OCI-LY1 (cell line): ENCODE results near the gene ZNF292.
A peak's percentile ranks its signal among the peaks of the same experiment; 100 is the strongest.

Source experiments
- H2AFZ ChIP-seq: fragments of 200-600 bp; sonication (generic), shearing (Covaris generic); 2 replicates; pipeline ENCODE4 v1.6.0; 2014; ENCODE audit warnings: antibody characterized with exemption, mild to moderate bottlenecking, low read length
- H3F3A ChIP-seq: fragments of 200-600 bp; sonication (generic), shearing (Covaris generic); 2 replicates; pipeline ENCODE4 v1.6.0; 2014; ENCODE audit warnings: mild to moderate bottlenecking, antibody characterized with exemption, low read length, moderate library complexity; ENCODE audit not compliant: insufficient read depth
- H3K27ac ChIP-seq: fragments of 200-600 bp; sonication (generic); 2 replicates; pipeline ENCODE4 v1.5.1; 2014; ENCODE audit warnings: low read length, mixed run types, mild to moderate bottlenecking, low read depth; ENCODE audit not compliant: poor library complexity, severe bottlenecking
- H3K27me3 ChIP-seq: fragments of 200-600 bp; sonication (generic); 2 replicates; pipeline ENCODE4 v1.6.0; 2014; ENCODE audit warnings: antibody characterized with exemption, mild to moderate bottlenecking, low read length, moderate library complexity; ENCODE audit not compliant: insufficient read depth
- H3K36me3 ChIP-seq: fragments of 200-600 bp; sonication (generic); 2 replicates; pipeline ENCODE4 v1.6.1; 2014; ENCODE audit warnings: mild to moderate bottlenecking, antibody characterized with exemption, low read length, moderate library complexity, mixed read lengths; ENCODE audit not compliant: insufficient read depth
- H3K4me1 ChIP-seq: fragments of 200-600 bp; sonication (generic); 2 replicates; pipeline ENCODE4 v1.5.1; 2014; ENCODE audit warnings: mild to moderate bottlenecking, low read length, moderate library complexity; ENCODE audit not compliant: insufficient read depth, severe bottlenecking
- H3K4me2 ChIP-seq: fragments of 200-600 bp; sonication (generic), shearing (Covaris generic); 2 replicates; pipeline ENCODE4 v1.6.1; 2014; ENCODE audit warnings: low read length
- H3K4me3 ChIP-seq: fragments of 200-600 bp; sonication (generic); 2 replicates; pipeline ENCODE4 v1.5.1; 2014; ENCODE audit warnings: low read length, low read depth, mild to moderate bottlenecking, mixed read lengths; ENCODE audit not compliant: poor library complexity, severe bottlenecking
- H3K79me2 ChIP-seq: fragments of 200-600 bp; shearing (Covaris generic); 2 replicates; pipeline ENCODE4 v1.6.1; 2016; ENCODE audit warnings: mixed run types, low read length, mixed read lengths; ENCODE audit not compliant: insufficient read depth
- H3K9ac ChIP-seq: fragments of 200-600 bp; sonication (generic), shearing (Covaris generic); 2 replicates; pipeline ENCODE4 v1.6.1; 2014; ENCODE audit warnings: mild to moderate bottlenecking, low read length, mixed read lengths
- H3K9me2 ChIP-seq: fragments of 200-600 bp; sonication (generic), shearing (Covaris generic); 2 replicates; pipeline ENCODE4 v1.6.1; 2014; ENCODE audit warnings: low read depth, mild to moderate bottlenecking, low read length, mixed read lengths
- H3K9me3 ChIP-seq: fragments of 200-600 bp; shearing (Covaris generic); 2 replicates; pipeline ENCODE4 v1.6.1; 2014; ENCODE audit warnings: low read length, mixed read lengths
- H4K20me1 ChIP-seq: fragments of 200-600 bp; sonication (generic), shearing (Covaris generic); 2 replicates; pipeline ENCODE4 v1.6.0; 2016; ENCODE audit warnings: mild to moderate bottlenecking, low read length; ENCODE audit not compliant: insufficient read depth
- EZH2 ChIP-seq: fragments of 200-600 bp; sonication (generic), shearing (Covaris generic); IDR thresholded peaks from 2 replicates; pipeline ENCODE4 v1.8.0; 2017; ENCODE audit warnings: borderline replicate concordance, mixed run types, mild to moderate bottlenecking, antibody characterized with exemption, low read length, moderate library complexity, mixed read lengths
- TF ChIP-seq, protein P1 (sequence below): fragments of 200-600 bp; sonication (generic), shearing (Covaris generic); IDR thresholded peaks from 2 replicates; pipeline ENCODE4 v1.5.1; 2017; ENCODE audit warnings: mild to moderate bottlenecking, antibody characterized with exemption, low read length, moderate library complexity, mixed read lengths

Gene ZNF292

DNA sequence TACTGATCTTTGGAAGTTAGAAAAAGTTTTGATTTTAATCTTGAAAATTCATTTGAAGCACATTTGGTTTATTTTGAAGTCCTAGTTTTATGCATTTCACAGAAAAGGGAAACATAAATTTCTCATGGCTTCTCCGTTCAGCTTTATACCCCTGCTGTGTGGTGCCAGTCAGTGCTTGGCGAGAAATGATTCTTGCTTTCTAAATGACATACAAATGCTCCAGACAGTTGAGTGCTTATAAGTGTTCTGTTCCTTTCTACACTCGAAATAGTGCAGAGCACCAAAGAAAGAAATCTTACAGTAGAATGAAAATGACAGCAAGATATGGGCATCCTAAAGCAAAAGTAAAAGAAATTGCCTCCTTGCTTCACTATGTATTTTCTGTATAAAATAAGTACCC lies 9.0 kb upstream of the ZNF292 start:
- Histone ChIP-seq H3K4me2 (no peak overlapping the region), H3K9ac (no peak overlapping the region), H3K4me1 (peaks cover under 1% of the 10 kb centered on the region), H3K27me3 (no peaks in the 10 kb centered on the region), H3K9me3 (no peaks in the 10 kb centered on the region), H4K20me1 (no peaks in the 10 kb centered on the region), H3F3A (no peaks in the 10 kb centered on the region), H3K36me3 (no peaks in the 10 kb centered on the region), H3K9me2 (no peaks in the 10 kb centered on the region), H3K27ac (no peak overlapping the region), H3K79me2 (no peaks in the 10 kb centered on the region), H3K4me3 (no peak overlapping the region), H2AFZ (no peak overlapping the region)
- TF ChIP-seq EZH2: no peak
- TF ChIP-seq, protein P1, sequence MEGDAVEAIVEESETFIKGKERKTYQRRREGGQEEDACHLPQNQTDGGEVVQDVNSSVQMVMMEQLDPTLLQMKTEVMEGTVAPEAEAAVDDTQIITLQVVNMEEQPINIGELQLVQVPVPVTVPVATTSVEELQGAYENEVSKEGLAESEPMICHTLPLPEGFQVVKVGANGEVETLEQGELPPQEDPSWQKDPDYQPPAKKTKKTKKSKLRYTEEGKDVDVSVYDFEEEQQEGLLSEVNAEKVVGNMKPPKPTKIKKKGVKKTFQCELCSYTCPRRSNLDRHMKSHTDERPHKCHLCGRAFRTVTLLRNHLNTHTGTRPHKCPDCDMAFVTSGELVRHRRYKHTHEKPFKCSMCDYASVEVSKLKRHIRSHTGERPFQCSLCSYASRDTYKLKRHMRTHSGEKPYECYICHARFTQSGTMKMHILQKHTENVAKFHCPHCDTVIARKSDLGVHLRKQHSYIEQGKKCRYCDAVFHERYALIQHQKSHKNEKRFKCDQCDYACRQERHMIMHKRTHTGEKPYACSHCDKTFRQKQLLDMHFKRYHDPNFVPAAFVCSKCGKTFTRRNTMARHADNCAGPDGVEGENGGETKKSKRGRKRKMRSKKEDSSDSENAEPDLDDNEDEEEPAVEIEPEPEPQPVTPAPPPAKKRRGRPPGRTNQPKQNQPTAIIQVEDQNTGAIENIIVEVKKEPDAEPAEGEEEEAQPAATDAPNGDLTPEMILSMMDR: no peak

DNA sequence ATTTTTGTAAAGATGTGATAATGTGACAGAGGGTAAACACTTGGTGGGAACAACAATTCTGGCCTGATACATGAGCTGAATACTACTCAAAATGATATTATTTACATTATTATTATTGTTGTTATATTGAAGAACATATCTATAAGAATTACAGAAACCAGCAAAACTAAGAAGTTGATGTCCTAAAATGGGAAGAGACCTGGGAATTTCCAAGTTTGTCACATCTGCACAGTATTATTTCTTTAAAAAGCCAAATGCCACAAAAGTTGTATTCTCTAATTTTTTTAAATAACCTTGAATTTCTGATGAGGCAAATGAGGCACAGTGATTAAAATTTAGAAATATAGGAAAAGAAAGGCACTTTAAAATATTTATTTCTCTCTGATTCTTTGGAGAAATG lies 5.0 kb upstream of the ZNF292 start:
- Histone ChIP-seq H3K4me1 (peaks cover 29% of the 10 kb centered on the region), H3K9me3 (no peaks in the 10 kb centered on the region), H2AFZ (no peak overlapping the region), H3K36me3 (no peaks in the 10 kb centered on the region), H3K79me2 (no peaks in the 10 kb centered on the region), H3K27me3 (no peaks in the 10 kb centered on the region), H3F3A (no peaks in the 10 kb centered on the region), H3K27ac (no peak overlapping the region), H3K9me2 (no peaks in the 10 kb centered on the region), H3K4me3 (no peak overlapping the region), H3K9ac (no peak overlapping the region), H3K4me2 (no peak overlapping the region), H4K20me1 (no peaks in the 10 kb centered on the region)
- no peak for TF ChIP-seq EZH2
- TF ChIP-seq, protein P1: no peak

DNA sequence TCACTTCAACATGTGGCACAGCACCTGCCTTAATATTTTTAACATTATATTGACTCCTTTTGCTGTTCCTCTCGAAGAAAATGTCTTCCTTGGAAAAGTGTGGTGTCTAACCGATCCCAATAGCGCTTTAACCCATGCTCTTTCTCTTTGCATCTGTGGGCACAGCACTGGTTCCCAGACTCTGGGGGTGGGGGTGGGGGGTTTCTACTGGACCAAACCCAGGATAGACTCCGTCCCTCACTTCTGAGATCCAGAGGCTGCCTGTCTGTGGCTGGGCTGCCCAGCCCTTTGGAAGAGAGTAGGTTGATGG lies 3.9 kb upstream of the ZNF292 start:
- Histone ChIP-seq H3K79me2 (peaks cover 9% of the 10 kb centered on the region), H3K4me2 (peak overlapping the region; percentile 79), H2AFZ (no peak overlapping the region), H3K9ac (peak overlapping the region; percentile 49), H3K9me3 (no peaks in the 10 kb centered on the region), H3K4me3 (peak overlapping the region; percentile 55), H3K9me2 (no peaks in the 10 kb centered on the region), H3F3A (no peaks in the 10 kb centered on the region), H4K20me1 (no peaks in the 10 kb centered on the region), H3K36me3 (no peaks in the 10 kb centered on the region), H3K27me3 (no peaks in the 10 kb centered on the region), H3K27ac (no peak overlapping the region), H3K4me1 (peaks cover 30% of the 10 kb centered on the region)
- TF ChIP-seq, protein P1: no peak
- no peak for TF ChIP-seq EZH2
